ENCODE data around the gene MORC4.
"Not testable (repeated sequence)": the region's sequence is repeated elsewhere in the genome, so short reads cannot be mapped to it uniquely, and the experiment has no call there.

The MORC4 gene

GRCh38 chrX:106980952-106981626 lies 18.9 kb downstream of the MORC4 start:
- Histone ChIP-seq H3K9me3 (ENCODE audit: control insufficient read depth, insufficient read depth, low read depth, low read length) (no peaks in the 10 kb centered on the region), H3K27me3 (ENCODE audit: control insufficient read depth, insufficient read depth, low read length) (no peaks in the 10 kb centered on the region; the same call in 1 of the 2 replicates), H3K27ac (ENCODE audit: low read depth, low read length) (no peak overlapping the region)

GRCh38 chrX:106976416-106976815 lies 23.6 kb downstream of the MORC4 start:
- no peaks in the 10 kb centered on the region for H3K36me3 ChIP-seq (ENCODE audit: control insufficient read depth, insufficient read depth, low read length)
- no peaks in the 10 kb centered on the region for H3K4me1 ChIP-seq (ENCODE audit: control insufficient read depth, insufficient read depth, low read length)
- no peak overlapping the region for H3K27ac ChIP-seq (ENCODE audit: low read depth, low read length)
- H3K9ac ChIP-seq (ENCODE audit: low read length), result no peak overlapping the region
- no peak overlapping the region for H3K4me3 ChIP-seq (ENCODE audit: low read depth, low read length)
- H3K9me3 ChIP-seq (ENCODE audit: control insufficient read depth, insufficient read depth, low read depth, low read length), result no peaks in the 10 kb centered on the region
- H3K27me3 ChIP-seq (ENCODE audit: control insufficient read depth, insufficient read depth, low read length), result no peaks in the 10 kb centered on the region; the same call in 1 of the 2 replicates

More at GRCh38 chrX:106980952-106981626, 18.9 kb downstream of the MORC4 start:
- H3K9ac ChIP-seq (ENCODE audit: low read length), result no peak overlapping the region
- no peaks in the 10 kb centered on the region for H3K36me3 ChIP-seq (ENCODE audit: control insufficient read depth, insufficient read depth, low read length)
- no peaks in the 10 kb centered on the region for H3K4me1 ChIP-seq (ENCODE audit: control insufficient read depth, insufficient read depth, low read length)
- H3K4me3 ChIP-seq (ENCODE audit: low read depth, low read length), result no peak overlapping the region

DNA sequence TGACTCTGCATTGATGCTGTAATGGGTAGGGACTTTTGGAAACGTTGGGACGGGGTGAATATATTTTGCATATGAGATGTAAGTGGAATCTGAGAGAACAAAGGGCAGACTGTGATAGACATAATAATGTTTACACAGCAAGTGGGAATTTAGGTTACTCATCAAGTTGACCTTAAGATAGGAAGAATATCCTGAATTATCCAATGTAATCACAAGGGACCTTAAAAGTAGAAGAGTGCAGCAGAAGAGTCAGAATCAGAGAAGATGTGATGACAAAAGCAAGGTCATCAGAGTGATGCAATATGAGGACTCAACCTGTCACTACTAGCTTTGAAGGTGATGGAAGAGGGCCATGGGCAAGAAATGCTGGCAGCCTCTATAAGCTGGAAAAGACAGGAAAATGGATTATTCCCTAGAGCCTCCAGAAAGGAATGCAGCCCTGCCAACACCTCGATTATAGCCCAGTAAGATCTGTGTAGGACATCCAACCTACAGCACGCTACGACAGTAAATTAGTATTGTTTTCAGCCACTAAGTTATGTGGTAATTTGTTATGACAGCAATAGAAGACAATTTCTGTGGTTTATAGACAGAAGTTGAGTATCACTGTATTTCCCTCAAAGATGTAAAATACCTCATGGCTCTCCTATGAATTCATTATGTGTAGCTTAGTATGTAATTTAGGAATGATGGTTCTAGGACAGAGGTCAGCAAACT lies 26.4 kb downstream of the MORC4 start:
- Histone ChIP-seq H3K9ac (ENCODE audit: low read length) (no peak overlapping the region), H3K4me1 (ENCODE audit: control insufficient read depth, insufficient read depth, low read length) (no peaks in the 10 kb centered on the region), H3K27me3 (ENCODE audit: control insufficient read depth, insufficient read depth, low read length) (no peaks in the 10 kb centered on the region), H3K9me3 (ENCODE audit: control insufficient read depth, insufficient read depth, low read depth, low read length) (no peaks in the 10 kb centered on the region), H3K36me3 (ENCODE audit: control insufficient read depth, insufficient read depth, low read length) (no peaks in the 10 kb centered on the region), H3K27ac (ENCODE audit: low read depth, low read length) (no peak overlapping the region), H3K4me3 (ENCODE audit: low read depth, low read length) (no peak overlapping the region)

- no peaks in the 10 kb centered on the region for H3K4me1 ChIP-seq (ENCODE audit: control insufficient read depth, insufficient read depth, low read length)
- no peak overlapping the region for H3K4me3 ChIP-seq (ENCODE audit: low read depth, low read length)
- no peaks in the 10 kb centered on the region for H3K9me3 ChIP-seq (ENCODE audit: control insufficient read depth, insufficient read depth, low read depth, low read length)
- no peaks in the 10 kb centered on the region for H3K36me3 ChIP-seq (ENCODE audit: control insufficient read depth, insufficient read depth, low read length)
- H3K9ac ChIP-seq (ENCODE audit: low read length), result no peak overlapping the region
- no peaks in the 10 kb centered on the region for H3K27me3 ChIP-seq (ENCODE audit: control insufficient read depth, insufficient read depth, low read length)
- no peak overlapping the region for H3K27ac ChIP-seq (ENCODE audit: low read depth, low read length)
These were observed 27.1 kb downstream of the MORC4 start for GRCh38 chrX:106972896-106973295.

DNA sequence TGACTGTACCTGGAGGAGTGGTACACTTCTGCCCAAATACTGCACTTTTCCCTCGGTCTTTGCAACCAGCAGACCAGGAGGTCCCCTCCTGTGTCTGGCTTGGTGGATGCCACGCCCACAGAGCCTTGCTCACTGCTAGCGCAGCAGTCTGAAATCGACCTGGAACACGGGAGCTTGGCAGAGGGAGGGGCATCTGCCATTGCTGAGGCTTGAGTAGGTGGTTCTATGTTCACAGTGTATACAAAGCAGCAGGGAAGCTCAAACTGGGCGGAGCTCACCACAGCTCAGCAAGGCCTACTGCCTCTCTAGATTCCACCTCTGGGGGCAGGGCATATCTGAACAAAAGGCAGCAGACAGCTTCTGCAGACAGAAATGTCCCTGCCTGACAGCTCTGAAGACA lies 33.5 kb downstream of the MORC4 start:
- not testable (repeated sequence) for H3K4me1 ChIP-seq (ENCODE audit: control insufficient read depth, insufficient read depth, low read length); H3K9me3 ChIP-seq (ENCODE audit: control insufficient read depth, insufficient read depth, low read depth, low read length); H3K36me3 ChIP-seq (ENCODE audit: control insufficient read depth, insufficient read depth, low read length); H3K9ac ChIP-seq (ENCODE audit: low read length); H3K27ac ChIP-seq (ENCODE audit: low read depth, low read length); H3K27me3 ChIP-seq (ENCODE audit: control insufficient read depth, insufficient read depth, low read length)
- H3K4me3 ChIP-seq (ENCODE audit: low read depth, low read length), result peak overlapping the region; percentile 44

GRCh38 chrX:106964290-106964689 lies 35.7 kb downstream of the MORC4 start:
- H3K36me3 ChIP-seq (ENCODE audit: control insufficient read depth, insufficient read depth, low read length), result peaks cover 9% of the 10 kb centered on the region
- H3K9ac ChIP-seq (ENCODE audit: low read length), result no peak overlapping the region
- H3K4me1 ChIP-seq (ENCODE audit: control insufficient read depth, insufficient read depth, low read length), result peaks cover 8% of the 10 kb centered on the region; the same call in 1 of the 2 replicates
- H3K27me3 ChIP-seq (ENCODE audit: control insufficient read depth, insufficient read depth, low read length), result no peaks in the 10 kb centered on the region; the same call in 1 of the 2 replicates
- H3K27ac ChIP-seq (ENCODE audit: low read depth, low read length), result no peak overlapping the region
- H3K4me3 ChIP-seq (ENCODE audit: low read depth, low read length), result no peak overlapping the region
- H3K9me3 ChIP-seq (ENCODE audit: control insufficient read depth, insufficient read depth, low read depth, low read length), result no peaks in the 10 kb centered on the region

DNA sequence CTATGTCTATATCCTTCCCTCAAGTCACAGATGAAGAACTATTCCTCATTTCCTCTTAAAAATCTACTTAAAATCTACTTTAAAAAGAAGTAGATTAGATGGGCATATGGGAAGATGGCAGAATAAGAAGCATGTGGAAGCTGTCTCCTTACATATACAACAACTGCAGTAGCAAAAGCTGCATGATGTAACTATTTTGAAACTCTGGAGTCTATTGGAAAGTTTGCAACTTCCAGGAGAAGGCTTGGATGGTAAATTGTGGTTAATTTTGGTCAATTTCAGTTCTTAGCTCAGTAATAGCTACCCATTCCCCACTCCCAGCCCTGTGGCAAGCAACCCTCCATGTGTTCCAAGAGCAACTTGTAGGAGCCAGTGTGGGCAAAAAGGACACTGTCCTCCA lies 36.9 kb downstream of the MORC4 start:
- no peak overlapping the region for H3K4me3 ChIP-seq (ENCODE audit: low read depth, low read length)
- peaks cover 13% of the 10 kb centered on the region for H3K36me3 ChIP-seq (ENCODE audit: control insufficient read depth, insufficient read depth, low read length)
- no peak overlapping the region for H3K9ac ChIP-seq (ENCODE audit: low read length)
- no peaks in the 10 kb centered on the region; the same call in 1 of the 2 replicates for H3K27me3 ChIP-seq (ENCODE audit: control insufficient read depth, insufficient read depth, low read length)
- no peaks in the 10 kb centered on the region for H3K9me3 ChIP-seq (ENCODE audit: control insufficient read depth, insufficient read depth, low read depth, low read length)
- H3K4me1 ChIP-seq (ENCODE audit: control insufficient read depth, insufficient read depth, low read length), result peaks cover 8% of the 10 kb centered on the region; the same call in 1 of the 2 replicates
- H3K27ac ChIP-seq (ENCODE audit: low read depth, low read length), result no peak overlapping the region

GRCh38 chrX:106959901-106960300 lies 40.1 kb downstream of the MORC4 start:
- Histone ChIP-seq H3K4me1 (ENCODE audit: control insufficient read depth, insufficient read depth, low read length) (no peaks in the 10 kb centered on the region), H3K4me3 (ENCODE audit: low read depth, low read length) (no peak overlapping the region), H3K9me3 (ENCODE audit: control insufficient read depth, insufficient read depth, low read depth, low read length) (no peaks in the 10 kb centered on the region), H3K9ac (ENCODE audit: low read length) (no peak overlapping the region), H3K36me3 (ENCODE audit: control insufficient read depth, insufficient read depth, low read length) (peaks cover 16% of the 10 kb centered on the region), H3K27ac (ENCODE audit: low read depth, low read length) (no peak overlapping the region), H3K27me3 (ENCODE audit: control insufficient read depth, insufficient read depth, low read length) (no peaks in the 10 kb centered on the region; the same call in 1 of the 2 replicates)

DNA sequence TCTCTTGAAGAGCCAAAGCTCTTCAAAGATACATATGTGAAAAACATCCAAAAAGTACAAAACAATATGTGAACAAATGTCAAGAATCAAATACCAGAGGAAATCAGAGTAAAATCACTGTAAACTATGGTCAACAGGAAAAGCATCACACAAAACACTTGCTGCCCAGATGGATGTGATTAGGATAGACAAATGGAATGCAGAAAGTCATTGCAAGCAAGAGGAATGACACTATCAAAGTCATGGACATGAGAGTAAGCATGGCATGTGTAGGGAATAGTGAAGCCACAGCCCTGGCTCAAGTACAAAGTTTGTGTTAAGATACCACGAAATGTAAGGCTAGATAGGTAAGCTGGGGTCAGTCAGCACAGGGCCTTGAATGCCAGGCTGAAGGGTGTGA lies 42.2 kb downstream of the MORC4 start:
- Histone ChIP-seq H3K9me3 (ENCODE audit: control insufficient read depth, insufficient read depth, low read depth, low read length) (no peaks in the 10 kb centered on the region), H3K9ac (ENCODE audit: low read length) (no peak overlapping the region), H3K36me3 (ENCODE audit: control insufficient read depth, insufficient read depth, low read length) (peaks cover 28% of the 10 kb centered on the region), H3K27ac (ENCODE audit: low read depth, low read length) (no peak overlapping the region), H3K4me1 (ENCODE audit: control insufficient read depth, insufficient read depth, low read length) (no peaks in the 10 kb centered on the region), H3K4me3 (ENCODE audit: low read depth, low read length) (no peak overlapping the region), H3K27me3 (ENCODE audit: control insufficient read depth, insufficient read depth, low read length) (no peaks in the 10 kb centered on the region; the same call in 1 of the 2 replicates)

DNA sequence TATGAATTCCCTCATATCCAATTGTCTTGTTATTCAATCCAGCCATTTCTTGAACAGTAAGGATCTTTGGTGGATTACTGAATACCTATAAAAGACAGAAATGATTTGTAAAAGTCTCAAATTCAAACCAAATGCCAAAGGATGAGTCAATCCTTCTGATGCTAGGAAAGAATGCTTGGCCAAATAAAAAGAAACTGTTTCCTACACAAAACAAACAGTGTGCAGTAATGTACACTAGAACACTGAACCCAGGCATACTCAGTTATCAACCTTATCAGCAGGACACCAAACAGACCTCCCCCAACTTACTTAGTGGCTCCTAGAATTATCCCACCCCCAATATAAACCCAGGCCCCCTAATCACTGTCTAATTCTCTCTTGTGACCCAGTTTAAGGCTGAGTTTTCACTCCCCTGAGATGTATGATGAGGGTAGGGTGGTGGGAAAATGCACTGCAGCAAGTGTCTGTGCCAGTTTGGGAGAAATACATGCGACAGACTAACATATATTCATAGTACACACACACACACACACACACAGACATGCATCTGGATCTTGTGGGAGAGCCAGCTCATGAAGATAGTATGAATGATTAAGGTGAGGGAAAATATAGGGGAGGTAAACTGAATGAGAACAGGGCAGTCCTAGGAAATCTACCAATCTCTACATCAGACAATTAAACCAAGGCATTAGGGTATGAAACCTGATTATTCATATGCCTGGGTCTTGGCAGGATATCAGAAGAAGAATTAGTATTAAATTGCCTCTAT lies 44.8 kb downstream of the MORC4 start:
- no peaks in the 10 kb centered on the region for H3K4me1 ChIP-seq (ENCODE audit: control insufficient read depth, insufficient read depth, low read length)

GRCh38 chrX:106954041-106954440 lies 46.0 kb downstream of the MORC4 start:
- Histone ChIP-seq H3K27ac (ENCODE audit: low read depth, low read length) (no peak overlapping the region), H3K36me3 (ENCODE audit: control insufficient read depth, insufficient read depth, low read length) (peaks cover 17% of the 10 kb centered on the region), H3K9ac (ENCODE audit: low read length) (no peak overlapping the region), H3K27me3 (ENCODE audit: control insufficient read depth, insufficient read depth, low read length) (no peaks in the 10 kb centered on the region; the same call in 1 of the 2 replicates), H3K9me3 (ENCODE audit: control insufficient read depth, insufficient read depth, low read depth, low read length) (no peaks in the 10 kb centered on the region), H3K4me3 (ENCODE audit: low read depth, low read length) (no peak overlapping the region), H3K4me1 (ENCODE audit: control insufficient read depth, insufficient read depth, low read length) (no peaks in the 10 kb centered on the region)

More for the DNA sequence above, 44.8 kb downstream of the MORC4 start:
- peaks cover 19% of the 10 kb centered on the region for H3K36me3 ChIP-seq (ENCODE audit: control insufficient read depth, insufficient read depth, low read length)
- H3K27ac ChIP-seq (ENCODE audit: low read depth, low read length), result no peak overlapping the region
- H3K9ac ChIP-seq (ENCODE audit: low read length), result no peak overlapping the region
- no peaks in the 10 kb centered on the region for H3K9me3 ChIP-seq (ENCODE audit: control insufficient read depth, insufficient read depth, low read depth, low read length)
- H3K4me3 ChIP-seq (ENCODE audit: low read depth, low read length), result no peak overlapping the region
- H3K27me3 ChIP-seq (ENCODE audit: control insufficient read depth, insufficient read depth, low read length), result no peaks in the 10 kb centered on the region; the same call in 1 of the 2 replicates

Data from HUES6 (cell line).